ENCODE data around the gene CACFD1.

CACFD1 gene

GRCh38 chr9:133475292-133476012 lies 15.7 kb downstream of the CACFD1 start:
- Histone ChIP-seq H3K36me3 (ENCODE audit: control insufficient read depth, insufficient read depth, low read length) (no peaks in the 10 kb centered on the region), H2AFZ (no peak overlapping the region), H3K27me3 (ENCODE audit: control insufficient read depth, insufficient read depth, low read length) (no peaks in the 10 kb centered on the region)

GRCh38 chr9:133476036-133476931 lies 16.5 kb downstream of the CACFD1 start:
- no peak overlapping the region for H3K4me3 ChIP-seq (ENCODE audit: low read depth, low read length)
- H3K27me3 ChIP-seq (ENCODE audit: control insufficient read depth, insufficient read depth, low read length), result no peaks in the 10 kb centered on the region
- no peak overlapping the region for H3K9ac ChIP-seq
- peaks cover 6% of the 10 kb centered on the region for H3K4me1 ChIP-seq
- H3K4me2 ChIP-seq (ENCODE audit: low read length), result no peak overlapping the region
- H3K36me3 ChIP-seq (ENCODE audit: control insufficient read depth, insufficient read depth, low read length), result no peaks in the 10 kb centered on the region
- H3K27ac ChIP-seq, result no peak overlapping the region
- no peaks in the 10 kb centered on the region for H3K9me3 ChIP-seq (ENCODE audit: control insufficient read depth, low read length)
- H2AFZ ChIP-seq, result no peak overlapping the region
- H3K79me2 ChIP-seq, result no peaks in the 10 kb centered on the region
- TF ChIP-seq CTCF (IDR thresholded peaks at IDR 0.05), result no peak

More at GRCh38 chr9:133475292-133476012, 15.7 kb downstream of the CACFD1 start:
- Histone ChIP-seq H3K4me1 (peaks cover 6% of the 10 kb centered on the region), H3K9ac (no peak overlapping the region), H3K9me3 (ENCODE audit: control insufficient read depth, low read length) (no peaks in the 10 kb centered on the region), H3K27ac (no peak overlapping the region), H3K4me2 (ENCODE audit: low read length) (no peak overlapping the region), H3K79me2 (no peaks in the 10 kb centered on the region), H3K4me3 (ENCODE audit: low read depth, low read length) (no peak overlapping the region)
- no peak for TF ChIP-seq CTCF (IDR thresholded peaks at IDR 0.05)

GRCh38 chr9:133476941-133477340 lies 17.2 kb downstream of the CACFD1 start:
- no peak overlapping the region for H3K4me3 ChIP-seq (ENCODE audit: low read depth, low read length)
- TF ChIP-seq CTCF (IDR thresholded peaks at IDR 0.05), result no peak
- H3K27me3 ChIP-seq (ENCODE audit: control insufficient read depth, insufficient read depth, low read length), result no peaks in the 10 kb centered on the region
- H3K4me1 ChIP-seq, result no peaks in the 10 kb centered on the region
- H3K36me3 ChIP-seq (ENCODE audit: control insufficient read depth, insufficient read depth, low read length), result no peaks in the 10 kb centered on the region
- H3K9ac ChIP-seq, result no peak overlapping the region
- H3K79me2 ChIP-seq, result no peaks in the 10 kb centered on the region
- no peak overlapping the region for H3K4me2 ChIP-seq (ENCODE audit: low read length)
- H2AFZ ChIP-seq, result no peak overlapping the region
- no peaks in the 10 kb centered on the region for H3K9me3 ChIP-seq (ENCODE audit: control insufficient read depth, low read length)
- H3K27ac ChIP-seq, result no peak overlapping the region

- Histone ChIP-seq H3K79me2 (no peaks in the 10 kb centered on the region), H2AFZ (no peak overlapping the region), H3K4me1 (no peaks in the 10 kb centered on the region), H3K4me2 (ENCODE audit: low read length) (no peak overlapping the region), H3K36me3 (ENCODE audit: control insufficient read depth, insufficient read depth, low read length) (no peaks in the 10 kb centered on the region), H3K27me3 (ENCODE audit: control insufficient read depth, insufficient read depth, low read length) (no peaks in the 10 kb centered on the region), H3K9ac (no peak overlapping the region), H3K9me3 (ENCODE audit: control insufficient read depth, low read length) (no peaks in the 10 kb centered on the region), H3K4me3 (ENCODE audit: low read depth, low read length) (no peak overlapping the region), H3K27ac (no peak overlapping the region)
- no peak for TF ChIP-seq CTCF (IDR thresholded peaks at IDR 0.05)
These were observed 17.7 kb downstream of the CACFD1 start for GRCh38 chr9:133477461-133477860.

All from parathyroid adenoma (tissue), 2 donors.